Vagina (tissue), 2 donors: ENCODE measurements around the gene SSUH2.

ENCODE experiments used
- CTCF ChIP-seq, 3 experiments: fragments of 450-650 bp in 2 of 3; fragments of 200-600 bp in 1 of 3; sonication (generic) in 1 of 3; IDR thresholded peaks; one replicate each; pipeline ENCODE4 v1.5.1; 2017 to 2019; ENCODE audit warnings: antibody characterized with exemption in 3 of 3, mild to moderate bottlenecking in 2 of 3, moderate library complexity in 2 of 3
- POLR2A ChIP-seq, 2 donors: fragments of 450-650 bp; IDR thresholded peaks; one replicate each; pipeline ENCODE4 v1.6.1; 2017; ENCODE audit warnings: antibody characterized with exemption in 2 of 2, mild to moderate bottlenecking in 2 of 2, moderate library complexity in 2 of 2
- POLR2AphosphoS5 ChIP-seq, 2 donors: sonication (generic); formaldehyde crosslinking; IDR thresholded peaks; one replicate each; pipeline ENCODE4 v1.9.0; 2017; ENCODE audit warnings: antibody characterized with exemption in 2 of 2, mild to moderate bottlenecking in 2 of 2, low read depth in 1 of 2; ENCODE audit not compliant: insufficient read depth in 1 of 2

- TF ChIP-seq CTCF (IDR thresholded peaks at IDR 0.05) = no peak
- TF ChIP-seq POLR2A (IDR thresholded peaks at IDR 0.05) = no peak
- no peak for TF ChIP-seq POLR2AphosphoS5 (IDR thresholded peaks at IDR 0.05; ENCODE audit: insufficient read depth in 1 of 2, low read depth in 1 of 2)
These were observed 64.7 kb downstream of the SSUH2 start for GRCh38 chr3:8579943-8580342.
